Activated naive CD4-positive, alpha-beta T cell treated with Interleukin-2 at 50 U/mL for 16 hours (primary cell): Measurements from ENCODE around the gene STARD4.

Experiments
- DNase-seq: peaks from one replicate; pipeline ENCODE4 v3.0.0-alpha.2; 2020

STARD4 gene

DNA sequence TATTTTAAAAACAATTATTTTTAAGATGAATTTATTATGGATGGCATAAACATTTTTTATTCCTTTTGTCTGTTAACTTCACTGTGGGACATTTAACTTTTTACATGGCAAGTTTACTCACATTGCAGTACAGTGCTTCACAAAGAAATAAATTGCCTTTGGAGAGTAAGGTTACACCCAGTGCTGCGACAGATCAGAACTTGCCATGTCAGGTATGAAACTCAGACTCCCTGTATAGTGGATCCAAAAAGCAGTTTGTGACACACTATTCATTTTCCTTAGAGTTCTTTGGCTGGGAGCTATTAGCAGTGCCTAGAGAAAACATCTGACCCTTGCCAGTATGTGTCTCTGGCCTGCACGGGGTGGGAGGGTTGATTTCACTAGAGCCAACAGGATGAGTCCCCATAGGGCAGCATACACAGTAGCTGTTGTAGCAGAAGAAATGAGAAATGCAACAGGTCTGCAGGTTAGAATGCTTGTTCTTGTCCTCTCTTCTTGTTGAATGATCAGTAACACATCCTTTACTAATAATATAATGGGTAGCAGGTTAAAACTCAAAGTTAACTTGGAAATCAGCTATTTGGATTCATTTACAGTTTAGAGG is 42.9 kb downstream of the STARD4 start:
- no peak for DNase-seq

DNA sequence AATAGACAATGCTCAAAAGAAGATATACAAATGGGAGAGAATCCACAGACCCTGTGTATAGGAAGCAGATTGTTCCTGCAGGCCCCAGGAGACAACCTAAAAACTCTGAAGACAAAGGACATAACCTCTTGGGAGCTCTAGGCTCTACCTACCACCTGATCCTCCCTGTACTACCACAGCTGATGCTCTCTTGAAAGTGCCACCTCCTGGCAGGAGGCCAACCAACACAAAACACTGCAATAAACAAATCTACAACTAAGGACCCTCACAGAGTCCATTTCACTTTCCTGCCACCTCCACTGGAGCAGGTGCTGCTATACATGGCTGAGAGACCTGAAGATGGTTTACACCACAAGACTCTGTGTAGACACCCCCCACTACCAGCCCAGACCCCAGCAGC is 49.0 kb downstream of the STARD4 start:
- DNase-seq: no peak

DNA sequence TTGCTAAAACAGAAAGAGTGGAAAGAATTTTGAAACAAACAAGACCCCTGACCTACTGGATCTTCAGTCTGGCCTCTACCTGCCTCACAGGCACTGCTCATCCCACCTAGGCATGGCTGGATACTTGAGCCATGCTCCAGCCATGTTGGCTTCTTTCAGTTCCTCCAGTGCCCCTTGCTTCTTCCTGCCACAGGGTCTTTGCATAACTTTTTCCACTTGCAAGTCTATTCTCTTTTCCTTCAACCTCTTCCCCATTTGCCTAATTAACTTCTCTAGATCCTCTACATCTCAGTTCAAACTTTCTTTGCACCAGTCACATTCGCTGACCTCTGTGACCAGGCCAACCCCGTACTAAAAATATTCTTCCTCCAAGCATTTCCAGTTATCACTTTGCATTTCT is 50.4 kb downstream of the STARD4 start:
- DNase-seq: no peak

DNA sequence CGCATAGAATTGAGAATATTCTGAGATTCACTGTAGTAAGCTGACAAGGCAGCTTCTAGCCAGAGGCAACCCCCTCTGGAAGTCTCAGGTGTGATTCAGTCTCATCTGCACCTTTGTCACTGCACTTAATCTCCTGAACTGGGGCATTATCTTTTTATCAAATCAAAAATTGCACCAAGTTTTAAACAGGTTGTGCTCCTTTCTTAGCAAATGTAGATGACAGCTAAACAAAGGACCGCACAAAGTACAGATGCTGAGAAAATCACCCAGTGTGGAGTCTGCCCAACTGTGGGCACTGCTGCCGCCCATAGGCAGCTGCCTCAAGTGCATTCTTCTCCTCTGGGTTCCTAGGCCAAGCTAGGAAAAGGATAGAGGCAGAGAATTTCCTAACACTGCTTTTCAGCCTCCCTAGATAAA is 51.1 kb downstream of the STARD4 start:
- no peak for DNase-seq

DNA sequence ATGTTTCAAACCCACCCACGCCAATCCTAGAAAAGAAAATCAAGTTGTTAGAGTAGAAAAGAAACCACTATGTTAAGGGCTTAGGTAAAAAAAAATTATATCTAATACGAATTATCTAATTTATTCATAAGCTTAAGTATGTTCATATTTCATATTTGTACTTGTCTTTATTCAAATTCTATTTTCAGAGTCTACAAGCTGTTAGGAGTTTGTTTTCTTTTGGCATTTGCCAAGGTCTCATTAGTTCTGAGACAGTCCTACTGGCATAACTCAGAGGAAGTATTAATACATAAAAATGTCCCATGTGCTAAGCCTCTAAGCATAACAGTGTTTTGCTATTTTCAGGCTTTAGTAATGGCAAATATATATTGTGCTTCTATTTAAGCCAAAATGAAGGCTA is 57.6 kb downstream of the STARD4 start:
- no peak for DNase-seq

DNA sequence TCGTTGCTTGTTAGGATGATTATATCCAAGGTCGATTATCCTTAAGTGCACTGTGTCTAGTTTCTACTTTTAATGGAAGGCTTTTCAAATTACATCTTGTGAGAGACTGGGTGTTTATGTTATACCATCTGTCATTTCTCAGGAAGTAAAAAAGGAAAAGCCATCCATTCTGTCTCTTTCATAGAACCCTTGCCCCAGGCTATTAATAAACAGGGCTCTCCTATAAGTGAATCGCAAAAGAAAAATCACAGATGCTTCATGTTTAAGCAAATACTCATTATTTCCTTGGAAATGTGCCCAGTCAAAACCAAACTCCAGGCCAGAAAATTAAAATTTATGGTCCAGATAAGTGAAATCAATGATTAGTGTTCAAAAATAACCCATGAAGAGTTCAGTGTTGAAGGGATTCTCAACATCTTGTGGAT is 58.1 kb downstream of the STARD4 start:
- DNase-seq: no peak

DNA sequence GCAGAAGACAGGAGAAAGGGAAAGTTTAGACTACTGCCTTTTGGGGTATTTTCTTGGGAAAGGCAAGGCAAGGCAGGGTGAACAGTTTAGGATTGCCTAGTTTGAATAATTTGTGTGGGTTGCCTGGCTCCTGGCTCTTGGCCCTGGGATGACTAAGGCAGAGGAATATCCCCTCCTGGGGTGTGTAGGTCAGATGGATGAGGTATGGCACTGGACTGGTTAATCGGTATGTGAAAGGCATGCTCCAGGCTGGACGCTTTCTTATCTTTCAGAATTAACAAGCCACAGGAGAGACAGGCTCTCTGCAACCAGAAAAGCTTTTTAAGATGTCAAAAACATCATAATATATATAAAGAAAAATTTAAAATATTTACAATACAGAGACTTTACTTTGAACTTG is 58.6 kb downstream of the STARD4 start:
- no peak for DNase-seq

DNA sequence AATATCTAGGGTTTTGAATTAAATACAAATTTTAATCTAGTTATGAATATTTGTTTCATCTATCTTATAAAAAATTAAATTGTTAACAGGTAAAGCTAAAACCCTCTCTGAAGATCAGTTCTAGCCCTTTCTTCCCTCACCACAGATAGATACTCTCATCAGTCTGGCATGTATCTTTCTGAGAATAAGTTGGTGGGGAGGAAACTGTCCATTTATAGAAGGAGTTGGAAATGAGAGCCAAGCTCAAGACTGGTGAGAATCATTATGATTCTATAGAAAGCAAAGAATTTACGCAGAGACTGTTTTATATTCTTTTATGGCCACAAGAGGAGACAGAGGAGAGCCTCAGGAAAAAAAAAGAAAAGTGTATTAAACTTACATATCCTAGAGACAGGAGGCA is 59.0 kb downstream of the STARD4 start:
- DNase-seq: no peak

DNA sequence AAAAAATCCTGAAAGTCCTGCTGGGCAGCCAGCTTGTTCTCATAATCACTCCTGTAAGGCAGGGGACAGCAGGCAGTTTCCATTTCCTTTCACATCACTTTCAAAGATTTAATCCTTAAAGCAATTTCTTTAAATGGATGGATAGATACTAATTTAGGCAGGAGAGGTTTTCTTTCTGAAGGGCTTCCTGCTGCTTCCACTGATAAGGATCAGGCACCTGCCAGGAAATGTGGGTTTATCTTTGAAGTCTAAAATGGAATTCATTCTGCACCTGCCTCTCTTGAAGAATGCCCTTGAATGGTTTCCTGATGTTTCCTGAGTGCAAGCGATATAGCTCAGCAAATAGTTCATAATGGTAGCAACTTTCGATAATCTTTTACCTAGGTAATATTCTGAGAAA is 64.5 kb downstream of the STARD4 start:
- DNase-seq: no peak

DNA sequence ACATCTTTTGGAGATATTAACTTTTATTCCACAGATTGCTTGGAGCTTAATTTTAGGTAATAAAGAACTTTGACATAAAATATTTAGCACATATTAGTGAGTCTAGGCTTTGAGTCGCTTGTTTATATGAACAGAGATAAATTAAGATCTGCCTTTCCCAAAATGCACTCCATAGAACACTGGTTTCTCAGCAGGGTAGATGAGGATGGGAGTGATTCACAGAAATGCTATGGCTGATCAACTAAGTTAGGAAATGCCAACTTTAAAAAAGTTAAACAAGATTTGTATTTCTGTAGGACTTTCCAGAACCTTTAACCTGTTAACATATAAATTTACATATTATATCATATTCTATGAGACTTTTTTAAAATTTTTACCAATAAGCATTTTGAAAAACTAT is 65.2 kb downstream of the STARD4 start:
- DNase-seq: no peak
